H1 (cell line): ENCODE results near the gene PROM2. TPM values are rescaled to one million over a fixed set of nuclear protein-coding genes. Genes with fewer than 3 reads are reported as not detected.

Experiments
- CHD7 ChIP-seq: fragments of 300-600 bp; sonication (generic); IDR thresholded peaks from 2 replicates; pipeline ENCODE4 v1.7.1; 2012; ENCODE audit warnings: low read length, moderate library complexity, mild to moderate bottlenecking, inconsistent platforms; ENCODE audit not compliant: insufficient replicate concordance
- POLR2A ChIP-seq, 2 experiments: IDR thresholded peaks; 1 replicate in 1 of 2; 2 replicates in 1 of 2; pipeline ENCODE4 v1.6.1; 2011; ENCODE audit warnings: low read depth in 2 of 2, low read length in 2 of 2, mild to moderate bottlenecking in 2 of 2; ENCODE audit errors: control extremely low read depth in 1 of 2
- SIRT6 ChIP-seq: IDR thresholded peaks from one replicate; pipeline ENCODE4 v1.7.1; 2012; ENCODE audit warnings: low read length, inconsistent platforms
- TAF1 ChIP-seq: IDR thresholded peaks from 2 replicates; pipeline ENCODE4 v1.6.1; 2011; ENCODE audit warnings: mild to moderate bottlenecking, low read depth, low read length
- polyA plus RNA-seq, 7 experiments: library from polyadenylated mRNA; depleted of rRNA in 3 of 7; stranded (reverse) in 5 of 7; unstranded in 2 of 7; fragments of >200 nt in 5 of 7; fragments of 200-250 nt in 2 of 7; gene quantifications; 1 replicate in 5 of 7; 2 replicates in 1 of 7; 4 replicates in 1 of 7; pipeline versions ENCODE4 v1.2.1 to v1.2.3, GENCODE V29; 2011 to 2013; ENCODE audit warnings: missing spikeins in 2 of 7, mixed read lengths in 2 of 7
- total RNA-seq: library from RNA; stranded (reverse); fragmentation: NEBNext Ultra II Directional; extraction: Animal tissue kit (Norgen Biotek cat#: 25700); gene quantifications from 2 replicates; pipeline ENCODE4 v1.2.1, GENCODE V29; 2021

PROM2 gene
- total and polyA plus RNA-seq, 2 of the 8 experiments (the other 6 are each of a cell fraction or from before 2014, with no cell fraction given): 1.6 to 3.8 TPM

GRCh38 chr2:95278637-95279225 lies 4.5 kb downstream of the PROM2 start (continued):
- TF ChIP-seq CHD7 (no peak), SIRT6 (no peak), TAF1 (no peak), POLR2A (IDR thresholded peaks at IDR 0.05; ENCODE audit: control extremely low read depth in 1 of 2, low read depth in 2 of 2, low read length in 2 of 2) (no peak)
